OCI-LY1 (cell line): ENCODE data around the gene MCHR2.

Experiments
- H2AFZ ChIP-seq: fragments of 200-600 bp; sonication (generic), shearing (Covaris generic); 2 replicates; pipeline ENCODE4 v1.6.0; 2014; ENCODE audit warnings: antibody characterized with exemption, mild to moderate bottlenecking, low read length
- H3F3A ChIP-seq: fragments of 200-600 bp; sonication (generic), shearing (Covaris generic); 2 replicates; pipeline ENCODE4 v1.6.0; 2014; ENCODE audit warnings: mild to moderate bottlenecking, antibody characterized with exemption, low read length, moderate library complexity; ENCODE audit not compliant: insufficient read depth
- H3K27ac ChIP-seq: fragments of 200-600 bp; sonication (generic); 2 replicates; pipeline ENCODE4 v1.5.1; 2014; ENCODE audit warnings: low read length, mixed run types, mild to moderate bottlenecking, low read depth; ENCODE audit not compliant: poor library complexity, severe bottlenecking
- H3K27me3 ChIP-seq: fragments of 200-600 bp; sonication (generic); 2 replicates; pipeline ENCODE4 v1.6.0; 2014; ENCODE audit warnings: antibody characterized with exemption, mild to moderate bottlenecking, low read length, moderate library complexity; ENCODE audit not compliant: insufficient read depth
- H3K36me3 ChIP-seq: fragments of 200-600 bp; sonication (generic); 2 replicates; pipeline ENCODE4 v1.6.1; 2014; ENCODE audit warnings: mild to moderate bottlenecking, antibody characterized with exemption, low read length, moderate library complexity, mixed read lengths; ENCODE audit not compliant: insufficient read depth
- H3K4me1 ChIP-seq: fragments of 200-600 bp; sonication (generic); 2 replicates; pipeline ENCODE4 v1.5.1; 2014; ENCODE audit warnings: mild to moderate bottlenecking, low read length, moderate library complexity; ENCODE audit not compliant: insufficient read depth, severe bottlenecking
- H3K4me2 ChIP-seq: fragments of 200-600 bp; sonication (generic), shearing (Covaris generic); 2 replicates; pipeline ENCODE4 v1.6.1; 2014; ENCODE audit warnings: low read length
- H3K4me3 ChIP-seq: fragments of 200-600 bp; sonication (generic); 2 replicates; pipeline ENCODE4 v1.5.1; 2014; ENCODE audit warnings: low read length, low read depth, mild to moderate bottlenecking, mixed read lengths; ENCODE audit not compliant: poor library complexity, severe bottlenecking
- H3K79me2 ChIP-seq: fragments of 200-600 bp; shearing (Covaris generic); 2 replicates; pipeline ENCODE4 v1.6.1; 2016; ENCODE audit warnings: mixed run types, low read length, mixed read lengths; ENCODE audit not compliant: insufficient read depth
- H3K9ac ChIP-seq: fragments of 200-600 bp; sonication (generic), shearing (Covaris generic); 2 replicates; pipeline ENCODE4 v1.6.1; 2014; ENCODE audit warnings: mild to moderate bottlenecking, low read length, mixed read lengths
- H3K9me2 ChIP-seq: fragments of 200-600 bp; sonication (generic), shearing (Covaris generic); 2 replicates; pipeline ENCODE4 v1.6.1; 2014; ENCODE audit warnings: low read depth, mild to moderate bottlenecking, low read length, mixed read lengths
- H3K9me3 ChIP-seq: fragments of 200-600 bp; shearing (Covaris generic); 2 replicates; pipeline ENCODE4 v1.6.1; 2014; ENCODE audit warnings: low read length, mixed read lengths
- H4K20me1 ChIP-seq: fragments of 200-600 bp; sonication (generic), shearing (Covaris generic); 2 replicates; pipeline ENCODE4 v1.6.0; 2016; ENCODE audit warnings: mild to moderate bottlenecking, low read length; ENCODE audit not compliant: insufficient read depth
- CTCF ChIP-seq: fragments of 200-600 bp; sonication (generic), shearing (Covaris generic); IDR thresholded peaks from 2 replicates; pipeline ENCODE4 v1.5.1; 2017; ENCODE audit warnings: mild to moderate bottlenecking, antibody characterized with exemption, low read length, moderate library complexity, mixed read lengths
- EZH2 ChIP-seq: fragments of 200-600 bp; sonication (generic), shearing (Covaris generic); IDR thresholded peaks from 2 replicates; pipeline ENCODE4 v1.8.0; 2017; ENCODE audit warnings: borderline replicate concordance, mixed run types, mild to moderate bottlenecking, antibody characterized with exemption, low read length, moderate library complexity, mixed read lengths

The MCHR2 gene

GRCh38 chr6:99905209-99906106, 88.6 kb downstream of the MCHR2 start:
- Histone ChIP-seq H4K20me1 (no peaks in the 10 kb centered on the region), H3F3A (no peaks in the 10 kb centered on the region), H3K4me2 (no peak overlapping the region), H3K9me3 (no peaks in the 10 kb centered on the region), H3K9me2 (no peaks in the 10 kb centered on the region), H3K9ac (no peak overlapping the region), H3K79me2 (no peaks in the 10 kb centered on the region), H3K4me3 (no peak overlapping the region), H3K27me3 (no peaks in the 10 kb centered on the region), H3K36me3 (no peaks in the 10 kb centered on the region), H3K27ac (no peak overlapping the region), H2AFZ (no peak overlapping the region), H3K4me1 (no peaks in the 10 kb centered on the region)
- TF ChIP-seq EZH2 (no peak), CTCF (peak; percentile 67)

- Histone ChIP-seq H2AFZ (no peak overlapping the region), H3K36me3 (no peaks in the 10 kb centered on the region), H3K79me2 (no peaks in the 10 kb centered on the region), H3K4me3 (no peak overlapping the region), H3K27ac (no peak overlapping the region), H3K4me2 (no peak overlapping the region), H3K4me1 (no peaks in the 10 kb centered on the region), H3K27me3 (no peaks in the 10 kb centered on the region), H4K20me1 (no peaks in the 10 kb centered on the region), H3F3A (no peaks in the 10 kb centered on the region), H3K9ac (no peak overlapping the region), H3K9me2 (no peaks in the 10 kb centered on the region), H3K9me3 (no peaks in the 10 kb centered on the region)
- TF ChIP-seq EZH2 (no peak), CTCF (no peak)
These were observed 92.2 kb downstream of the MCHR2 start for GRCh38 chr6:99901596-99902384.

- Histone ChIP-seq H3K27ac (no peak overlapping the region), H3K9me2 (no peaks in the 10 kb centered on the region), H3F3A (no peaks in the 10 kb centered on the region), H3K9me3 (no peaks in the 10 kb centered on the region), H3K4me3 (no peak overlapping the region), H3K4me1 (no peaks in the 10 kb centered on the region), H3K27me3 (no peaks in the 10 kb centered on the region), H3K79me2 (no peaks in the 10 kb centered on the region), H3K9ac (no peak overlapping the region), H3K4me2 (no peak overlapping the region), H4K20me1 (no peaks in the 10 kb centered on the region), H3K36me3 (no peaks in the 10 kb centered on the region), H2AFZ (no peak overlapping the region)
- no peak for TF ChIP-seq EZH2
- no peak for TF ChIP-seq CTCF
These were observed 99.2 kb downstream of the MCHR2 start for GRCh38 chr6:99894815-99895214.
